Pulmonary artery endothelial cell (primary cell): ENCODE data around the gene PLEKHA7. TPM values are rescaled to one million over a fixed set of nuclear protein-coding genes. Genes with fewer than 3 reads are reported as not detected.

Experiments used
- DNase-seq: peaks from one replicate; pipeline ENCODE4 v3.0.0-alpha.2; 2011; ENCODE audit warnings: low read depth, low spot score
- total RNA-seq: library from RNA; depleted of rRNA; stranded (reverse); fragments of >200 nt; gene quantifications from 2 replicates; pipeline ENCODE4 v1.2.3, GENCODE V29; 2014

PLEKHA7 gene
- total RNA-seq, 1 donor from 2014 or later, result 0.20 TPM

GRCh38 chr11:16854979-16855378, 159.2 kb downstream of the PLEKHA7 start:
- no peak for DNase-seq

GRCh38 chr11:16853859-16854258, 160.4 kb downstream of the PLEKHA7 start:
- no peak for DNase-seq

- peak; percentile 11 for DNase-seq
These were observed 160.9 kb downstream of the PLEKHA7 start for GRCh38 chr11:16853266-16853665.

- DNase-seq, result no peak
These were observed 167.9 kb downstream of the PLEKHA7 start for GRCh38 chr11:16846305-16846704.

- no peak for DNase-seq
These were observed 169.9 kb downstream of the PLEKHA7 start for GRCh38 chr11:16844268-16844771.

GRCh38 chr11:16843294-16843693, 170.9 kb downstream of the PLEKHA7 start:
- DNase-seq, result no peak

GRCh38 chr11:16841984-16842383, 172.2 kb downstream of the PLEKHA7 start:
- no peak for DNase-seq

GRCh38 chr11:16841481-16841880, 172.7 kb downstream of the PLEKHA7 start:
- DNase-seq, result no peak

GRCh38 chr11:16840951-16841350, 173.3 kb downstream of the PLEKHA7 start:
- no peak for DNase-seq

- DNase-seq, result peak; percentile 52
These were observed 174.4 kb downstream of the PLEKHA7 start for GRCh38 chr11:16839821-16840220.

GRCh38 chr11:16834384-16834783, 179.8 kb downstream of the PLEKHA7 start:
- DNase-seq, result no peak

- no peak for DNase-seq
These were observed 181.2 kb downstream of the PLEKHA7 start for GRCh38 chr11:16833026-16833425.

- DNase-seq, result no peak
These were observed 182.0 kb downstream of the PLEKHA7 start for GRCh38 chr11:16832193-16832539.

- DNase-seq, result no peak
These were observed 182.7 kb downstream of the PLEKHA7 start for GRCh38 chr11:16831316-16832192.

- no peak for DNase-seq
These were observed 187.1 kb downstream of the PLEKHA7 start for GRCh38 chr11:16827139-16827538.

GRCh38 chr11:16825968-16826367, 188.2 kb downstream of the PLEKHA7 start:
- no peak for DNase-seq

- DNase-seq, result no peak
These were observed 189.1 kb downstream of the PLEKHA7 start for GRCh38 chr11:16825101-16825500.

- peak; percentile 26 for DNase-seq
These were observed 193.7 kb downstream of the PLEKHA7 start for GRCh38 chr11:16820324-16821092.

GRCh38 chr11:16818284-16818683, 195.9 kb downstream of the PLEKHA7 start:
- no peak for DNase-seq

- DNase-seq, result no peak
These were observed 196.9 kb downstream of the PLEKHA7 start for GRCh38 chr11:16817351-16817750.

GRCh38 chr11:16816358-16817270, 197.6 kb downstream of the PLEKHA7 start:
- no peak for DNase-seq
